Left ventricle myocardium inferior (tissue), 1 donor: ENCODE results near the gene ASTL. TPM values are rescaled to one million over a fixed set of nuclear protein-coding genes. Genes with fewer than 3 reads are reported as not detected.

Experiments used
- DNase-seq: peaks from one replicate; pipeline ENCODE4 v3.0.0-alpha.2; 2020
- H3K27ac ChIP-seq: fragments of 200-600 bp; replicated peaks from 2 replicates; pipeline ENCODE4 v1.8.0; 2021
- H3K27me3 ChIP-seq: fragments of 200-600 bp; 2 replicates; pipeline ENCODE4 v1.8.0; 2021; ENCODE audit warnings: low read depth
- H3K36me3 ChIP-seq: fragments of 200-600 bp; 2 replicates; pipeline ENCODE4 v1.8.0; 2021
- H3K4me1 ChIP-seq: fragments of 200-600 bp; 2 replicates; pipeline ENCODE4 v1.8.0; 2021
- H3K4me3 ChIP-seq: fragments of 200-600 bp; 2 replicates; pipeline ENCODE4 v1.8.0; 2021; ENCODE audit warnings: mild to moderate bottlenecking, moderate library complexity
- H3K9me3 ChIP-seq: fragments of 200-600 bp; replicated peaks from 2 replicates; pipeline ENCODE4 v1.8.0; 2021
- intact Hi-C: fragments of 100-400 bp; cut with micrococcal nuclease; formaldehyde crosslinking; loops from one replicate; pipeline ENCODE4 v1.11.0; 2022
- total RNA-seq: library from RNA; stranded (reverse); fragmentation: NEBNext Ultra II Directional; extraction: Animal tissue kit (Norgen Biotek cat#: 25700); gene quantifications from one replicate; pipeline ENCODE4 v1.2.1, GENCODE V29; 2021
- TF ChIP-seq, protein P1 (sequence below): fragments of 200-600 bp; IDR thresholded peaks from 2 replicates; pipeline ENCODE4 v1.8.0; 2021; ENCODE audit warnings: antibody characterized with exemption, mild to moderate bottlenecking, borderline replicate concordance
- donor health status: DM: no; HTN: yes; CAD: no; lungs with severe emphysema.

The ASTL gene
- total RNA-seq, 1 donor from 2014 or later, result not detected

DNA sequence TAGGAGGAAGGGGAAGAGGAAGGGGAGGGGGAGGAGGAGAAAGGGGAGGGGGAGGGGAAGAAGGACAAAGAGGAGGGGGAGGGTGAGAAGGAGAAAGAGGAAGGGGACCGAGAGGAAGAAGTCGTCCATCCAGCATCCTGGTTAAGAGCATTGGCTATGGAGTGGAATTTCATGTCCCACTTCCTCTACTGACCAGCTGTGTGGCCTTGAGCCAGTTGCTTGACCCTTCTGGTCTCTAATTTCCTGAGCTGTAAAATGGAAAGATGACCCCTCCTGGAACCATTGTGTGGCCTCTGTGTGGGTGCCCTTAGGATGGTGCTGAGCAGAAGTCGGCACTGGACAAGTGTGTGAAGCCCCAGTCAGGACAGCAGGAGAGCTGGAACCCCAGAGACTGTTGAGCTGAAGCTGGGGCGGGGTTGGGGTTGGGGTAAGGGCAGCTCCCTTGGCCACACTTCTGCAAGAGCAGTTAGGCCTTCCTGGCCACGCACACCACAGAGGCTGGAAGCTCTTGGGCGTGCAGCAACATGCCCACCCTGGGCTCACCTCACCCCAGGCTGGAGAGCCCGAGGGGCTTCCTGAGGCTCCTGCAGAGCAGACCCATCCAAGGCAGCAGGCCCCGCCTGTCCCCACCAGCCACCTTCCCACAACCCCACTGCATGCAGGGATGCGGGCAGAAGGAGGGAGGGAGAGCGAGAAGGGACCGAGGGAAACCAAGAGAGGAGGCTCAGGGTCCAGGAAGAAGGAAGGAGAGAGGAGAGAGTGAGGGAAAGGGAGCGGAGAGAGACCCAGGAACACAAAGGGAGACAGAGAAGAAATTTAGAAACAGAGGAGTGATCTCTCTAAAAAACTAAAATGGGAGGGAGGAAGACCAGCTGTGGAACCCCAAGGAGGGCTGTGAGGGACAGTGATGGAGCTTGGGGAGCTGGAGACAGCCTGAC is 38.2 kb downstream of the ASTL start:
- no peak overlapping the region for H3K4me3 ChIP-seq
- H3K27ac ChIP-seq, result peak overlapping the region; percentile 94
- H3K9me3 ChIP-seq, result peaks cover 6% of the 10 kb centered on the region
- H3K36me3 ChIP-seq, result no peaks in the 10 kb centered on the region
- no peaks in the 10 kb centered on the region for H3K27me3 ChIP-seq
- DNase-seq, result peak; percentile 18
- peaks cover 69% of the 10 kb centered on the region for H3K4me1 ChIP-seq
- intact Hi-C loops, result no loop called here
- TF ChIP-seq, protein P1, sequence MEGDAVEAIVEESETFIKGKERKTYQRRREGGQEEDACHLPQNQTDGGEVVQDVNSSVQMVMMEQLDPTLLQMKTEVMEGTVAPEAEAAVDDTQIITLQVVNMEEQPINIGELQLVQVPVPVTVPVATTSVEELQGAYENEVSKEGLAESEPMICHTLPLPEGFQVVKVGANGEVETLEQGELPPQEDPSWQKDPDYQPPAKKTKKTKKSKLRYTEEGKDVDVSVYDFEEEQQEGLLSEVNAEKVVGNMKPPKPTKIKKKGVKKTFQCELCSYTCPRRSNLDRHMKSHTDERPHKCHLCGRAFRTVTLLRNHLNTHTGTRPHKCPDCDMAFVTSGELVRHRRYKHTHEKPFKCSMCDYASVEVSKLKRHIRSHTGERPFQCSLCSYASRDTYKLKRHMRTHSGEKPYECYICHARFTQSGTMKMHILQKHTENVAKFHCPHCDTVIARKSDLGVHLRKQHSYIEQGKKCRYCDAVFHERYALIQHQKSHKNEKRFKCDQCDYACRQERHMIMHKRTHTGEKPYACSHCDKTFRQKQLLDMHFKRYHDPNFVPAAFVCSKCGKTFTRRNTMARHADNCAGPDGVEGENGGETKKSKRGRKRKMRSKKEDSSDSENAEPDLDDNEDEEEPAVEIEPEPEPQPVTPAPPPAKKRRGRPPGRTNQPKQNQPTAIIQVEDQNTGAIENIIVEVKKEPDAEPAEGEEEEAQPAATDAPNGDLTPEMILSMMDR, result no peak

DNA sequence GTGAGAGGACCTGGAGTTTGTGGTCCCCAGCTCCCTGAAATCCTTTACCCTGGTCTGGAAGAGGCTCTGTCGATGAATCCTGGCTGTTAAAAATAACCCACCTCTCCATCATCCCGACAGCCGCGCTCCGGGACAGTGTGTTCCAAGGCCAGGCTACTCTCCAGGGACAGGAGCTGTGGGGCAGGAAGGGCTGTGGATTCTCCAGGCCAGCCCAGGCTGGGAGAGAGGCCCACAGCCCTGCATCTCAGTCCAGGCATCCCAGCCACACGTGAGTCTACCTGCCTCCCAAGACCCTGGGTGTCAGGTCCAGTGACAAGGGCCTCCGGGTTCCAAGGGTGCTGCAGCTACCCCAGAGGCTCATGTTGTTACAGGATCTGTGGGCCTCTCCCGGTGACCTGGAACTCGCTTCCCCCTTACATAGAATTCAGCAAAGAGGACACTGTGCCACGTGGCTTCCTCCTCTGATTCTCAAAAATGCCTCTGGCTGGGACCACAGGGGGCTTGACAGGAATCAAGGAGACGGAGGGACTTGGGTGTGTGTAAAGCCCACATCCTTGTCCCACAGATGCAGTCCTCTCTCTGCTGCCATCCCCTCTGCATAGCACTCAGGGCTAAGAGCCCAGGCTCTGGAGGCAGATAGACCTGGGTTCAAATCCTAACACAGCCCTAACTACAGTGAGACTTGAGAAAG is 39.3 kb downstream of the ASTL start:
- H3K27ac ChIP-seq, result peak overlapping the region; percentile 94
- H3K27me3 ChIP-seq, result no peaks in the 10 kb centered on the region
- no peaks in the 10 kb centered on the region for H3K9me3 ChIP-seq
- DNase-seq, result peak; percentile 82
- H3K36me3 ChIP-seq, result no peaks in the 10 kb centered on the region
- H3K4me3 ChIP-seq, result peak overlapping the region; percentile 27
- TF ChIP-seq, protein P1, result no peak
- H3K4me1 ChIP-seq, result peaks cover 67% of the 10 kb centered on the region
- intact Hi-C loops, result no loop called here

GRCh38 chr2:96097951-96098823 is 40.1 kb downstream of the ASTL start:
- intact Hi-C loops, result no loop called here
- H3K36me3 ChIP-seq, result no peaks in the 10 kb centered on the region
- H3K27me3 ChIP-seq, result no peaks in the 10 kb centered on the region
- no peaks in the 10 kb centered on the region for H3K9me3 ChIP-seq
- peak overlapping the region; percentile 94 for H3K27ac ChIP-seq
- peaks cover 60% of the 10 kb centered on the region for H3K4me1 ChIP-seq
- H3K4me3 ChIP-seq, result peak overlapping the region; percentile 27
- TF ChIP-seq, protein P1, result no peak
- DNase-seq, result peak; percentile 10

- Histone ChIP-seq H3K4me3 (no peak overlapping the region), H3K27ac (peak overlapping the region; percentile 94), H3K9me3 (no peaks in the 10 kb centered on the region), H3K4me1 (peaks cover 53% of the 10 kb centered on the region), H3K27me3 (no peaks in the 10 kb centered on the region), H3K36me3 (no peaks in the 10 kb centered on the region)
- TF ChIP-seq, protein P1, result no peak
- intact Hi-C loops, result no loop called here
- DNase-seq, result no peak
Measured at GRCh38 chr2:96097441-96097840, 40.9 kb downstream of the ASTL start.

GRCh38 chr2:96095116-96095636 is 43.1 kb downstream of the ASTL start:
- Histone ChIP-seq H3K27ac (no peak overlapping the region), H3K4me3 (no peak overlapping the region), H3K27me3 (no peaks in the 10 kb centered on the region), H3K9me3 (no peaks in the 10 kb centered on the region), H3K36me3 (no peaks in the 10 kb centered on the region), H3K4me1 (peaks cover 60% of the 10 kb centered on the region)
- intact Hi-C loops, result no loop called here
- DNase-seq, result peak; percentile 13
- TF ChIP-seq, protein P1, result no peak
